ENCODE measurements around the gene HPCAL4.

Gene HPCAL4

GRCh38 chr1:39673215-39673614 lies 18.0 kb downstream of the HPCAL4 start:
- ATAC-seq = no peak
- H3K4me1 Mint-ChIP-seq = peaks cover 12% of the 10 kb centered on the region
- H3K36me3 Mint-ChIP-seq = peaks cover 9% of the 10 kb centered on the region
- no peak overlapping the region for H3K27ac Mint-ChIP-seq
- H3K9me3 Mint-ChIP-seq = no peaks in the 10 kb centered on the region
- no peak overlapping the region for H3K4me3 Mint-ChIP-seq
- H3K27me3 Mint-ChIP-seq = peaks cover 40% of the 10 kb centered on the region

DNA sequence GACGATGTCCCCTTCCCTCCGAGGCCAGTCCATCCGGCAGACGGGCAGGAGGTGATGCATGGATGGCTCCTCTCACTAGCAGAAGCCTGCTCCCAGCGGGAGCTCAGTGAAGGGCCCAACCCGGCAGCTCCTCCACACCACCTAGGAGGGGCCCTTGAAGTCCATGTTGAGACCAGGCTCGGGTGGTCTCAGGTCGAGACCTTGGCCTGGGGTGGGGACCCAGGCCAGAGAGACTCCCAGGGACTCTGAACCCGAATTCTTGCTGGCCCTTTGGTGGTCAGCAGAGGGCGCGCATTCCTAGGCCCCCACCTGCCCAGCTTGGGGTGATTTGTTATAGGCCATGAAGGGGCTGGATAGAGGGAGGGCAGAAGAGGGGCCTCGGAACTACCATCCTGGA lies 18.7 kb downstream of the HPCAL4 start:
- Mint-ChIP-seq H3K4me3 (peak overlapping the region; percentile 65), H3K27ac (peak overlapping the region; percentile 40), H3K27me3 (peaks cover 42% of the 10 kb centered on the region), H3K36me3 (peaks cover 9% of the 10 kb centered on the region), H3K4me1 (peaks cover 16% of the 10 kb centered on the region), H3K9me3 (no peaks in the 10 kb centered on the region)
- peak; percentile 45 for ATAC-seq

DNA sequence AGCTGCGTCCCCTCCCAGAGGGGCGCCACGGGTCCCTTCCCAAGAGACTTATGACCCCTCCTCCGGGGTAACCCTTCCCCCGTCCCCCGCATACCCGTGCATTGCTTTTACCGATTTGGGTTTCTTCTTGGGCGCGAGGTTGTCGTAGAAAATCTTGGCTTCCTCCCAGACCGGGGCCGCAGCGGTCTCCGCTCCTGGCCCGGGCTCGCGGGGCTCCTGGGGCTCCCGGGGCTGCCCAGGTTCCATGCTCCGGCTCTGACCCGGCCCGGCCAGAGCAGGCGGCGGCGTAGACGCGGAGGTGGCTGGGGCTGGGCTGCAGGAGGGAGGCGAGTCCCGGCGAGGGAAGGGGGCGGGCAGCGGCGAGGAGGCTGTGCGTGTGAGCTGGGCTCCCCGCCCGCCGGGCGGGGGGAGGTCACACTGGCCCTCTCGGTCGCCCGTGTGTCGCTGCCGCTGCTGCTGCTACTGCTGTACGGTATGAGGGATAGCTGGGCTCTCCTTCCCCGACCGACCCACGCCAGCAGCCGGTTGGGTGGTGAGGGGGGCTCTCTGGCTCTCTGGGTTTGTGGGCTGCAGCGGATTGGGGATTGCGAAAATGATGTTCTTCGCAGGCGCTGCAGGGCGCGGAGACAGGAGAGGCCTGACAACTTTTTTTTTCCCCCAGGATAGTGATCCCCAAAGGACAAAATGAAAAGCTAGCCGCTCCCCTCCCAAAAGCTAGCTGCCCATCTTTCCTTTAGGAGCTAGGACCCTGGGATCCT lies 19.3 kb downstream of the HPCAL4 start, which contains the start of gene NT5C1A:
Gene NT5C1A, minus strand, starts transcription at position 315 of the 758 bp plus-strand sequence. Its CDS starts 69 bp downstream, at position 246.
- Mint-ChIP-seq H3K9me3 (no peaks in the 10 kb centered on the region), H3K27me3 (peaks cover 42% of the 10 kb centered on the region), H3K4me3 (peak within 1 kb of the TSS; percentile 65), H3K4me1 (peaks cover 22% of the 10 kb centered on the region), H3K27ac (peak within 1 kb of the TSS; percentile 40), H3K36me3 (peaks cover 9% of the 10 kb centered on the region)
- peak; percentile 72 for ATAC-seq

- Mint-ChIP-seq H3K4me1 (peaks cover 28% of the 10 kb centered on the region), H3K4me3 (peak overlapping the region; percentile 65), H3K9me3 (no peaks in the 10 kb centered on the region), H3K27ac (peak overlapping the region; percentile 40), H3K27me3 (peaks cover 42% of the 10 kb centered on the region), H3K36me3 (peaks cover 9% of the 10 kb centered on the region)
- no peak for ATAC-seq
Observed at GRCh38 chr1:39671433-39671792, 19.8 kb downstream of the HPCAL4 start.

DNA sequence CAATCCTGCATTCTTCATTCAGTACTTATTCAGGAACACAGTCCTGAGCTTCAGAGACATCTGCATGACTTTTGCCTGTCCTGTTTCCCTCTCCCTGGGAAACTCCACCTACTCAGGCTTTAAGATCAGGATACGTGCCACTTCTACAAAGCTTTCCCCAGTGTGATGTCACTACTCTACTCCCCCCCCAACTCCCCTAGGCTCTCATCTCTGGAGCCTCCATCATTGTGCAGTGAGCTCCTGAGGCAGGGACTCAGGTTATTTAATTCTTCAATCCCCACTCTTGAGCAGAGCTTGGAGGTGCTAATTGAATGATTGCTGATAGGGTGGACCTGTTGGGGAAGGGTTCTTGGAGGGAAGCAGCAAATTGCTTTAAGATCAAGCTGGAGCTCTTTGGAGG lies 20.5 kb downstream of the HPCAL4 start:
- Mint-ChIP-seq H3K4me3 (peak overlapping the region; percentile 65), H3K9me3 (no peaks in the 10 kb centered on the region), H3K27me3 (peaks cover 42% of the 10 kb centered on the region), H3K36me3 (peaks cover 9% of the 10 kb centered on the region), H3K4me1 (peaks cover 33% of the 10 kb centered on the region), H3K27ac (no peak overlapping the region)
- ATAC-seq = no peak

GRCh38 chr1:39668894-39669293 lies 22.3 kb downstream of the HPCAL4 start:
- no peaks in the 10 kb centered on the region for H3K9me3 Mint-ChIP-seq
- H3K36me3 Mint-ChIP-seq = peaks cover 9% of the 10 kb centered on the region
- peaks cover 33% of the 10 kb centered on the region for H3K4me1 Mint-ChIP-seq
- H3K4me3 Mint-ChIP-seq = no peak overlapping the region
- H3K27ac Mint-ChIP-seq = no peak overlapping the region
- peaks cover 42% of the 10 kb centered on the region for H3K27me3 Mint-ChIP-seq
- ATAC-seq = no peak

GRCh38 chr1:39668111-39668510 lies 23.1 kb downstream of the HPCAL4 start:
- H3K27me3 Mint-ChIP-seq = peaks cover 42% of the 10 kb centered on the region
- ATAC-seq = no peak
- no peaks in the 10 kb centered on the region for H3K9me3 Mint-ChIP-seq
- H3K27ac Mint-ChIP-seq = peak overlapping the region; percentile 34
- H3K36me3 Mint-ChIP-seq = peaks cover 9% of the 10 kb centered on the region
- H3K4me3 Mint-ChIP-seq = no peak overlapping the region
- peaks cover 33% of the 10 kb centered on the region for H3K4me1 Mint-ChIP-seq

DNA sequence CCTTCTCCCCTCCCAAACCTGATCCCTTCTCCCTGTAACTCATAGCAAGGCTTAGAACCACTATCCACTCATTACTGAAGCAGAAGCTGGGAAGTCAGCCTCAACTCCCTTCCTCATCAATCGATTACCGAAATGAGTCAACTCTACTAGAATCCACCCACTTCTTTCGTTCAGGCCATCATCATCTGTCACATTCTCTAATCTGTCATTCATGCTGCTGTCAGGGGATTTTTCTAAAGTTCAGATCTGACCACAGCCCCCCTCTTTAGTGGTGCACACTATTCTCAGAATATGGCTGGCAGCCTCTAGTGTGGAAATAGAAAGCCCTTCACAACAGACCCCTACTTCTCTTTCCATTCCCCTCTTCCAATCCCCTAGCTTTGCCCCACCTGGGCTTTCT lies 24.5 kb downstream of the HPCAL4 start:
- H3K27me3 Mint-ChIP-seq = peaks cover 32% of the 10 kb centered on the region
- H3K4me3 Mint-ChIP-seq = peak overlapping the region; percentile 5
- H3K9me3 Mint-ChIP-seq = no peaks in the 10 kb centered on the region
- ATAC-seq = peak; percentile 94
- H3K36me3 Mint-ChIP-seq = peaks cover 9% of the 10 kb centered on the region
- H3K4me1 Mint-ChIP-seq = peaks cover 36% of the 10 kb centered on the region
- peak overlapping the region; percentile 34 for H3K27ac Mint-ChIP-seq

DNA sequence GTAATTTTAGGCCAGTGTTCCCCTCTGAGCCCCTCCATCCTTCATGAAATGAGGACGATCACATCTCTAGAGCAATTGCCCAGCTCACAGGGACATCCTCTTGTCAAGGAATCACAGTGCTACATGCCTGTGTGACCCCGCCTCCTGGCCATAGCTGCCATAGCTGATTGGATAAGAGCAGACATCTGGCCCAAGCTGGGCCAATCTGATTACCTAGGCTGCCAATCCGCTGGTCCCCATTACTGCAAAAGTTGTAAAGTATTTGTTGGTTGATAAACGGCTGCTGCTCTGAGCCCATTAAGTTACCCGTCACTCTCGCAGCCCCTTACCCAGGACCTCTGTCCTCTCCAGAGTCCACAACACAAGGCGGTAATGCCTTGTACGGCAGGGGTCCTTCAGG lies 27.7 kb downstream of the HPCAL4 start:
- Mint-ChIP-seq H3K4me3 (no peak overlapping the region), H3K27me3 (peaks cover 5% of the 10 kb centered on the region), H3K36me3 (peaks cover 3% of the 10 kb centered on the region), H3K9me3 (no peaks in the 10 kb centered on the region), H3K27ac (no peak overlapping the region), H3K4me1 (peaks cover 30% of the 10 kb centered on the region)
- ATAC-seq = no peak

- Mint-ChIP-seq H3K9me3 (no peaks in the 10 kb centered on the region), H3K36me3 (no peaks in the 10 kb centered on the region), H3K27ac (no peak overlapping the region), H3K4me1 (peaks cover 33% of the 10 kb centered on the region), H3K4me3 (no peak overlapping the region), H3K27me3 (no peaks in the 10 kb centered on the region)
- no peak for ATAC-seq
Observed at GRCh38 chr1:39662861-39663260, 28.4 kb downstream of the HPCAL4 start.

DNA sequence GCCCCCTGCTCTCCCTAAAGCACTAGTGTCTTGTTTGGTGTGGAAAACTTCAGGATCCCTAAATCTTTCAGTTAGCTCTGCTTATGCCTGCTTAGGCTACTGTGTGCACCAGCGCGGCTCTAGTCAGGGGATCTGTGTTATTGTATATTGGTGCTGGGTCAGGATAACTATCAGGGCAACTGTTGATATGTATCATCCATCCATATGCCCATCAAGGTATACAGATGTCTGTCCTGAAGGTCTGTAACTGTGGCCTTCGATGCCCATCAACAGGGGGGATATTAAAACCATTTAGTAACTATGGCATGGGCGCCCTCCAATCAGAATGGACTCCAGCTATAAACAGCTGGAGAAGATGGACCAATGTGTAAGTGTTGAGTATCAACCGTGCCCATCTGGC lies 31.7 kb downstream of the HPCAL4 start:
- Mint-ChIP-seq H3K4me3 (no peak overlapping the region), H3K9me3 (no peaks in the 10 kb centered on the region), H3K4me1 (peaks cover 23% of the 10 kb centered on the region), H3K27me3 (peaks cover under 1% of the 10 kb centered on the region), H3K27ac (no peak overlapping the region), H3K36me3 (no peaks in the 10 kb centered on the region)
- no peak for ATAC-seq

DNA sequence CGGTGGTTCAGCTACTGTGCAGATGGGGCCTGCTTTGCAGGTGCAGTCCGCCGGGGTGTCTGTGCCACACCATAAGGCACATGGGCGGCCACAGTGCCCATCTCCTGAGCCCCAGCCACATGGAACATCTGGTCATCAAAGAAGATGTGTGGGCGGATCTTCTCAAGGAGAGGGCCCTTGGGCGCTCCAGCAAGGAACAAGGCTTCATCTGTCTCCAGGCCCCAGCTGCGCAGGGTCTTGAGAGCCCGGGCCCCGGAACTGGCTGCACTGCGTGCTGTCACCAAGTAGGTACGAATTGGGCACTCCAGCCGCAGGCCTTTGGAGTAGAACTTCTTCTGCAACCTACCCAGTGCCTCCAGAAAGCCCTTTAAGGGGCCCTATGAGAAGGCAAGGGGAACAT lies 32.1 kb downstream of the HPCAL4 start:
- H3K4me1 Mint-ChIP-seq = peaks cover 23% of the 10 kb centered on the region
- no peak overlapping the region for H3K27ac Mint-ChIP-seq
- no peak for ATAC-seq

GRCh38 chr1:39657923-39658485 lies 33.2 kb downstream of the HPCAL4 start:
- Mint-ChIP-seq H3K4me3 (no peak overlapping the region), H3K27me3 (peaks cover 14% of the 10 kb centered on the region), H3K27ac (peak overlapping the region; percentile 36), H3K4me1 (peaks cover 28% of the 10 kb centered on the region), H3K36me3 (no peaks in the 10 kb centered on the region), H3K9me3 (no peaks in the 10 kb centered on the region)
- ATAC-seq = no peak

More for the DNA sequence above, 32.1 kb downstream of the HPCAL4 start:
- H3K4me3 Mint-ChIP-seq = no peak overlapping the region
- no peaks in the 10 kb centered on the region for H3K9me3 Mint-ChIP-seq
- peaks cover 5% of the 10 kb centered on the region for H3K27me3 Mint-ChIP-seq
- H3K36me3 Mint-ChIP-seq = no peaks in the 10 kb centered on the region

GRCh38 chr1:39657402-39657801 lies 33.8 kb downstream of the HPCAL4 start:
- no peak for ATAC-seq
- peak overlapping the region; percentile 36 for H3K27ac Mint-ChIP-seq

GRCh38 chr1:39656391-39656790 lies 34.8 kb downstream of the HPCAL4 start:
- Mint-ChIP-seq H3K4me3 (no peak overlapping the region), H3K27ac (no peak overlapping the region), H3K36me3 (no peaks in the 10 kb centered on the region), H3K27me3 (peaks cover 14% of the 10 kb centered on the region), H3K4me1 (peaks cover 19% of the 10 kb centered on the region), H3K9me3 (no peaks in the 10 kb centered on the region)
- ATAC-seq = no peak

More at GRCh38 chr1:39657402-39657801, 33.8 kb downstream of the HPCAL4 start:
- Mint-ChIP-seq H3K27me3 (peaks cover 14% of the 10 kb centered on the region), H3K9me3 (no peaks in the 10 kb centered on the region), H3K4me1 (peaks cover 23% of the 10 kb centered on the region), H3K4me3 (no peak overlapping the region), H3K36me3 (no peaks in the 10 kb centered on the region)
